HFFc6 (cell line): Measurements from ENCODE around the gene CADM2. TPM values are rescaled to one million over a fixed set of nuclear protein-coding genes. Genes with fewer than 3 reads are reported as not detected.

Source experiments
- DNase-seq: peaks from one replicate; pipeline ENCODE4 v3.0.0-alpha.2; 2018
- H3K27ac Mint-ChIP-seq: 2 replicates; pipeline ENCODE4 v1.8.0; 2020; ENCODE audit warnings: mild to moderate bottlenecking, mixed read lengths
- H3K27me3 Mint-ChIP-seq: 2 replicates; pipeline ENCODE4 v1.8.0; 2021; ENCODE audit warnings: mild to moderate bottlenecking, moderate library complexity, mixed read lengths; ENCODE audit not compliant: insufficient read depth
- H3K36me3 Mint-ChIP-seq: 2 replicates; pipeline ENCODE4 v1.8.0; 2021; ENCODE audit warnings: low read depth, mixed read lengths
- H3K4me1 Mint-ChIP-seq: 2 replicates; pipeline ENCODE4 v1.8.0; 2020; ENCODE audit warnings: low read depth, mixed read lengths
- H3K4me3 Mint-ChIP-seq: 2 replicates; pipeline ENCODE4 v1.8.0; 2020; ENCODE audit warnings: mild to moderate bottlenecking, moderate library complexity, mixed read lengths
- H3K9me3 Mint-ChIP-seq: 2 replicates; pipeline ENCODE4 v1.8.0; 2020; ENCODE audit warnings: mild to moderate bottlenecking, mixed read lengths
- CTCF ChIP-seq: fragments of 200-600 bp; sonication (generic); IDR thresholded peaks from 2 replicates; pipeline ENCODE4 v1.5.0; 2021; ENCODE audit warnings: antibody characterized with exemption, mild to moderate bottlenecking
- total RNA-seq, 6 experiments: library from RNA; stranded (reverse); fragmentation: NEBNext Ultra II Directional; extraction: Animal tissue kit (Norgen Biotek cat#: 25700); gene quantifications; 2 replicates in 1 of 6; 3 replicates in 5 of 6; pipeline ENCODE4 v1.2.3, GENCODE V29; 2021

Gene CADM2
- total RNA-seq, 6 experiments from 2014 or later = not detected

DNA sequence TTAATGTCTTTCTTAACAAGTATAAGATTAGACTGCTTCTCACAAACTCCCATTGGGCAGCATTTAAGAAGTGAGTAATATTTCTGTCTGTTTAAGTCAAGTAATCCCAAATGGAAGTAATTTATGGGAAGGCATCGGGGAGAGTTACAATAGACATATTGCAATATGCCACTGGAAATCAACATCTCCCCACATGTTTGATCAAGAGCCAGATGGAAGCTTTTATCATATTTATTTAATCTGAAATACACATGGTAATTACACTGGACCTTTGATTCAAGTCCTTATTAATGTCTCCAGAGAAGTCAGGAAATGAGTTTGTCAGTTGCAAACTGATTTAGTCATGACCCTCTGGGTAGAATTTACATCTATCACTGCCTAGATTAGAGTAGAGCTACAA lies 1088.4 kb downstream of the CADM2 start:
- H3K27ac Mint-ChIP-seq = no peak overlapping the region
- H3K9me3 Mint-ChIP-seq = peaks cover 25% of the 10 kb centered on the region
- TF ChIP-seq CTCF = no peak
- H3K4me1 Mint-ChIP-seq = no peaks in the 10 kb centered on the region
- no peaks in the 10 kb centered on the region; the same call in 1 of the 2 replicates for H3K27me3 Mint-ChIP-seq
- H3K4me3 Mint-ChIP-seq = no peak overlapping the region
- no peaks in the 10 kb centered on the region for H3K36me3 Mint-ChIP-seq
- DNase-seq = no peak

DNA sequence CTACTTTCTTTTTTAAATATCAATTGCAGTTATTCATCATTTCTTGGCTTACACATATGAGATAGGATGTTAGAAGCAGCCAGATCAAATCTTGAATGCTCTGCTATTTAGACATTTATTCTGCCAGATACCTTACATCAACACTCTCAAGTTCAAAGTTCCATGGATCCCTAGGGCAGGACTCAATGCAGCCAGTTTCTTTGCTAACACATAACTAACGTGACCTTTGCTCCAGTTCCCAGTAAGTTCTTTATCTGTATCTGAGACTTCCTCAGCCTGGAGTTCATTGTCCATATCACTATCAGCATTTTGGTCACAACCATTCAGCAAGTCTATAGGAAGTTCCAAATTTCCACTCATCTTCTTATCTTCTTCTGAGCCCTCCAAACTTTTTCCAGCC lies 1092.3 kb downstream of the CADM2 start:
- no peak for DNase-seq
- H3K4me1 Mint-ChIP-seq = no peaks in the 10 kb centered on the region
- no peaks in the 10 kb centered on the region for H3K36me3 Mint-ChIP-seq
- TF ChIP-seq CTCF = no peak
- no peak overlapping the region for H3K4me3 Mint-ChIP-seq
- no peak overlapping the region for H3K27ac Mint-ChIP-seq
- H3K9me3 Mint-ChIP-seq = peaks cover 26% of the 10 kb centered on the region
- no peaks in the 10 kb centered on the region; the same call in 1 of the 2 replicates for H3K27me3 Mint-ChIP-seq

DNA sequence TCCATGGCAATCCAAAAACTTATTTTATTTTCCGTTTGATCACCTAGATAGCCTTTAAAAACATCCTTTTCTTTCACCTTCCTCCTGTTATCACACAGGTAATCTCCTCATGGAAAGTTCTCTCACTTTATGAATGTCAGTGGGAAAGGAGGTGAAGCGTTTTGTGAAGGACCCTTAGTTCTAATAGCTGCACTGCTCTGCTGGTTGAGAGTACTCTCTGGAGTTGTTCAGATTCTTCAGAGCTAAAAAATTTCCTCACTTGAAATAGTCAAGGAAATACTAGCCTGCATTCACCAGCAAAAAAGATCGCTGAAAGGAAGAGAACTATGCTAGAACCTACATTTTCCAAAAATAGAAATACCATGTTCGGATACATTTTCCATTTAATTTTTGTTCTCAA lies 1097.2 kb downstream of the CADM2 start:
- peaks cover 15% of the 10 kb centered on the region for H3K9me3 Mint-ChIP-seq
- TF ChIP-seq CTCF = no peak
- DNase-seq = no peak
- H3K27ac Mint-ChIP-seq = no peak overlapping the region
- H3K36me3 Mint-ChIP-seq = no peaks in the 10 kb centered on the region
- H3K27me3 Mint-ChIP-seq = no peaks in the 10 kb centered on the region; the same call in 1 of the 2 replicates
- no peak overlapping the region for H3K4me3 Mint-ChIP-seq
- no peaks in the 10 kb centered on the region for H3K4me1 Mint-ChIP-seq

- H3K4me1 Mint-ChIP-seq = no peaks in the 10 kb centered on the region
- TF ChIP-seq CTCF = no peak
- no peak overlapping the region for H3K27ac Mint-ChIP-seq
- H3K36me3 Mint-ChIP-seq = no peaks in the 10 kb centered on the region
- DNase-seq = no peak
- H3K9me3 Mint-ChIP-seq = peaks cover 13% of the 10 kb centered on the region
- no peak overlapping the region for H3K4me3 Mint-ChIP-seq
- no peaks in the 10 kb centered on the region for H3K27me3 Mint-ChIP-seq
Observed at GRCh38 chr3:86056962-86057361, 1098.2 kb downstream of the CADM2 start.

GRCh38 chr3:86073799-86074198 lies 1115.0 kb downstream of the CADM2 start:
- no peak for TF ChIP-seq CTCF
- H3K4me1 Mint-ChIP-seq = no peaks in the 10 kb centered on the region
- H3K27ac Mint-ChIP-seq = no peak overlapping the region
- no peak for DNase-seq
- no peaks in the 10 kb centered on the region for H3K27me3 Mint-ChIP-seq
- H3K36me3 Mint-ChIP-seq = no peaks in the 10 kb centered on the region
- peaks cover 18% of the 10 kb centered on the region for H3K9me3 Mint-ChIP-seq
- H3K4me3 Mint-ChIP-seq = no peak overlapping the region
